GM23338 (cell line): Measurements from ENCODE around the gene ZEB2. TPM values are rescaled to one million over a fixed set of nuclear protein-coding genes. Genes with fewer than 3 reads are reported as not detected.

ENCODE experiments used
- ATAC-seq: fragments of 200-7000 bp; cut with Tn5 transposase; 3 replicates; pipeline ENCODE4 v1.9.1; 2020
- DNase-seq: peaks from one replicate; pipeline ENCODE4 v3.0.0-alpha.2; 2015; ENCODE audit warnings: low spot score
- H2AFZ ChIP-seq: fragments of 200-600 bp; sonication (generic); 2 replicates; pipeline ENCODE4 v1.8.0; 2016; ENCODE audit warnings: antibody characterized with exemption, mild to moderate bottlenecking, moderate library complexity
- H3F3A ChIP-seq: fragments of 200-600 bp; sonication (generic); replicated peaks from 2 replicates; pipeline ENCODE4 v1.8.0; 2017; ENCODE audit warnings: antibody characterized with exemption, mixed run types, low read depth
- H3K27ac ChIP-seq: fragments of 200-600 bp; sonication (generic); 2 replicates; pipeline ENCODE4 v1.6.1; 2016; ENCODE audit warnings: low read depth
- H3K27me3 ChIP-seq: fragments of 200-600 bp; sonication (generic); 2 replicates; pipeline ENCODE4 v1.8.0; 2016; ENCODE audit warnings: mild to moderate bottlenecking, mixed run types, moderate library complexity; ENCODE audit not compliant: insufficient read depth
- H3K36me3 ChIP-seq: fragments of 200-600 bp; sonication (generic); 2 replicates; pipeline ENCODE4 v1.8.0; 2016; ENCODE audit warnings: mild to moderate bottlenecking; ENCODE audit not compliant: insufficient read depth
- H3K4me1 ChIP-seq: fragments of 200-600 bp; sonication (generic); 2 replicates; pipeline ENCODE4 v1.8.0; 2016; ENCODE audit warnings: mild to moderate bottlenecking, moderate library complexity; ENCODE audit not compliant: insufficient read depth
- H3K4me2 ChIP-seq: fragments of 200-600 bp; sonication (generic); 2 replicates; pipeline ENCODE4 v1.7.1; 2017; ENCODE audit warnings: mixed run types
- H3K4me3 ChIP-seq: fragments of 200-600 bp; sonication (generic); 2 replicates; pipeline ENCODE4 v1.6.1; 2016; ENCODE audit warnings: mixed run types
- H3K79me2 ChIP-seq: fragments of 200-600 bp; sonication (generic); replicated peaks from 2 replicates; pipeline ENCODE4 v1.8.0; 2017; ENCODE audit warnings: mild to moderate bottlenecking; ENCODE audit not compliant: insufficient read depth
- H3K9me2 ChIP-seq: fragments of 200-600 bp; sonication (generic); 2 replicates; pipeline ENCODE4 v1.8.0; 2017; ENCODE audit not compliant: insufficient read depth
- H4K20me1 ChIP-seq: fragments of 200-600 bp; sonication (generic); replicated peaks from 2 replicates; pipeline ENCODE4 v1.8.0; 2017; ENCODE audit warnings: mild to moderate bottlenecking; ENCODE audit not compliant: insufficient read depth
- H3K27ac Mint-ChIP-seq: 2 replicates; pipeline ENCODE4 v1.8.0; 2020; ENCODE audit warnings: inconsistent platforms, mild to moderate bottlenecking, moderate library complexity, mixed read lengths
- H3K27me3 Mint-ChIP-seq: 3 replicates; pipeline ENCODE4 v1.8.0; 2022; ENCODE audit warnings: low read depth, mild to moderate bottlenecking, moderate library complexity, mixed read lengths, inconsistent platforms; ENCODE audit not compliant: insufficient read depth, poor library complexity
- H3K36me3 Mint-ChIP-seq: 3 replicates; pipeline ENCODE4 v1.8.0; 2021; ENCODE audit warnings: low read depth, mild to moderate bottlenecking, inconsistent platforms, moderate library complexity, mixed read lengths
- H3K4me1 Mint-ChIP-seq: 3 replicates; pipeline ENCODE4 v1.8.0; 2020; ENCODE audit warnings: mild to moderate bottlenecking, inconsistent platforms, mixed read lengths
- H3K4me3 Mint-ChIP-seq: 3 replicates; pipeline ENCODE4 v1.8.0; 2021; ENCODE audit warnings: moderate library complexity, mild to moderate bottlenecking, inconsistent platforms, mixed read lengths
- H3K9me3 Mint-ChIP-seq: 3 replicates; pipeline ENCODE4 v1.8.0; 2020; ENCODE audit warnings: moderate library complexity, mild to moderate bottlenecking, inconsistent platforms, mixed read lengths
- CREB1 ChIP-seq: fragments of 250-450 bp; sonication (Bioruptor Pico); IDR thresholded peaks from 2 replicates; pipeline ENCODE4 v1.5.0; 2020; ENCODE audit warnings: low read depth, mild to moderate bottlenecking, moderate library complexity
- ETS1 ChIP-seq: IDR thresholded peaks from 2 replicates; pipeline ENCODE4 v1.6.1; 2016; ENCODE audit warnings: antibody characterized with exemption
- EZH2 ChIP-seq: fragments of 200-600 bp; sonication (generic); IDR thresholded peaks from one replicate; pipeline ENCODE4 v1.8.0; 2017; ENCODE audit warnings: antibody characterized with exemption, mild to moderate bottlenecking, low read depth; ENCODE audit not compliant: unreplicated experiment
- JUNB ChIP-seq: IDR thresholded peaks from one replicate; pipeline ENCODE4 v1.6.1; 2016; ENCODE audit warnings: antibody characterized with exemption; ENCODE audit not compliant: unreplicated experiment
- NANOG ChIP-seq: IDR thresholded peaks from 2 replicates; pipeline ENCODE4 v1.6.1; 2016; ENCODE audit warnings: antibody characterized with exemption, borderline replicate concordance
- POLR2AphosphoS5 ChIP-seq: IDR thresholded peaks from 2 replicates; pipeline ENCODE4 v1.6.1; 2016; ENCODE audit warnings: antibody characterized with exemption, low read depth
- REST ChIP-seq: IDR thresholded peaks from one replicate; pipeline ENCODE4 v1.6.1; 2018; ENCODE audit warnings: antibody characterized with exemption; ENCODE audit not compliant: unreplicated experiment
- STAT1 ChIP-seq: IDR thresholded peaks from one replicate; pipeline ENCODE4 v1.6.1; 2016; ENCODE audit warnings: antibody characterized with exemption; ENCODE audit not compliant: unreplicated experiment
- ZNF331 ChIP-seq: fragments of 250-450 bp; sonication (Bioruptor Pico); IDR thresholded peaks from 2 replicates; pipeline ENCODE4 v1.5.0; 2020; ENCODE audit warnings: low read depth, mild to moderate bottlenecking, moderate library complexity
- ZNF462 ChIP-seq: fragments of 250-450 bp; sonication (Bioruptor Pico); IDR thresholded peaks from 2 replicates; pipeline ENCODE4 v1.5.0; 2020; ENCODE audit warnings: mild to moderate bottlenecking, moderate library complexity
- polyA plus RNA-seq: library from polyadenylated mRNA; unstranded; fragments of >200 nt; fragmentation: Nextera tagmentation; extraction: Ambion mirVana; gene quantifications from 2 replicates; pipeline ENCODE4 v1.2.1, GENCODE V29; 2016
- total RNA-seq: library from RNA; depleted of rRNA; stranded (reverse); fragments of >200 nt; shearing (Covaris generic); gene quantifications from 2 replicates; pipeline ENCODE4 v1.2.3, GENCODE V29; 2014

ZEB2 gene
- total and polyA plus RNA-seq, 2 experiments from 2014 or later, result 0.45 TPM; not detected in 1

- Histone ChIP-seq H3F3A (no peaks in the 10 kb centered on the region), H3K4me3 (no peak overlapping the region), H3K9me2 (no peaks in the 10 kb centered on the region), H3K36me3 (no peaks in the 10 kb centered on the region), H3K27ac (no peak overlapping the region), H3K4me1 (no peaks in the 10 kb centered on the region), H3K27me3 (no peaks in the 10 kb centered on the region), H4K20me1 (no peaks in the 10 kb centered on the region), H3K79me2 (no peaks in the 10 kb centered on the region), H3K4me2 (no peak overlapping the region), H2AFZ (no peak overlapping the region)
- Mint-ChIP-seq H3K27ac (no peak overlapping the region), H3K4me3 (no peak overlapping the region), H3K27me3 (peaks cover 2% of the 10 kb centered on the region), H3K4me1 (no peaks in the 10 kb centered on the region; the same call in 2 of the 3 replicates), H3K36me3 (no peaks in the 10 kb centered on the region), H3K9me3 (no peaks in the 10 kb centered on the region)
- no peak for ATAC-seq
- DNase-seq, result no peak
- TF ChIP-seq POLR2AphosphoS5, result no peak
- no peak for TF ChIP-seq EZH2
- TF ChIP-seq STAT1, result no peak
- no peak for TF ChIP-seq REST
- no peak for TF ChIP-seq ZNF462 (CRISPR knock-in tag)
- TF ChIP-seq CREB1 (CRISPR knock-in tag), result no peak
- no peak for TF ChIP-seq ETS1
- no peak for TF ChIP-seq NANOG
- no peak for TF ChIP-seq ZNF331 (CRISPR knock-in tag)
- no peak for TF ChIP-seq JUNB
Measured at GRCh38 chr2:144359684-144360083, 160.2 kb downstream of the ZEB2 start.
